Loucy (cell line): ENCODE data around the gene DEPDC7.

ENCODE experiments used
- CTCF ChIP-seq: fragments of 200-600 bp; sonication (generic); conservative IDR thresholded peaks from 2 replicates; pipeline ENCODE4 v1.5.1; 2014; ENCODE audit warnings: mild to moderate bottlenecking, antibody characterized with exemption, low read length
- EZH2phosphoT487 ChIP-seq: fragments of 200-600 bp; IDR thresholded peaks from 2 replicates; pipeline ENCODE4 v1.6.1; 2018; ENCODE audit warnings: antibody characterized with exemption, mild to moderate bottlenecking, moderate library complexity, borderline replicate concordance

GRCh38 chr11:32985600-32985999 is 30.1 kb upstream of the DEPDC7 start:
- TF ChIP-seq EZH2phosphoT487 (no peak), CTCF (no peak)
